ENCODE data around the gene ZNF436. TPM values are rescaled to one million over a fixed set of nuclear protein-coding genes. Genes with fewer than 3 reads are reported as not detected.

The ZNF436 gene
- total RNA-seq, 1 experiment from 2014 or later: 14.0 TPM

DNA sequence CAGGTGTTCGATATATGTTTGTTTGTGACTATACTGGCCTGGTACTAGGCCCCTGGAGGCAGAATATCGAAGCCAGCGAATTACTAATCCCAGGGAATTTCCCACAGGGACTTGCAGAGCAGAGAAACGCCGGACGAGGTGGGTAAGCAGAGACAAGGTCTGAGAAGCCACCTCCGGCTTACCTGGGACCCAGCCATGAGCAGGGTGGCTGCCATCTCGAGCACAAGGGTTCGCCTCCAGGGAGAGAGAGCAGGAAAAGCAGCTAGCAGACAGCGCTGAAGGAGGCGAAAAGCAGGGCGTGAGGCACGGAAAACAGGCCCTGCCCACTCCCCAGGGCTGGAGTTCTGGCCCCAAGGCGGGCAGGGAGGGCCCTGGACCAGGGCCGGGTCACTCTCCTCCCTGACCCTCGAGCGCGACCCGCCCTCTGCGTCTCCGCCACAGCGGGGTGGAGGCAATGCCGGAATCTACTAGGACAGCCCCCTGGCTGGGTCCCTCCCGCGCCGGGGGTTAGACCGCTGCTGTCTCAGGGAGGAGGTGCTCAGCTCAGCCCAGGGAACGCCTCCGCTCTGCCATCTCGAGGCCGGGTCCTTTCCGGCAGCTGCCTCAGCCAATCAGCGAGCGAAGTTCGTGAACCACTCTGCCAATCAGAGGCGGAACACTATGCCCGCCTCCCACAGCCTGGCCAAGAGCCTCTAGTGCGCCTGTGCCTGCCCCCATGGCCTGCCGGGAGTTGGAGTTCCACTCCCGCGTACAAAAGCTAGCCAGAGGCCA lies 1.7 kb downstream of the ZNF436 start:
- ChIA-PET CTCF (interaction anchor here (0.6 to 1.4 kb wide), 3 partner anchors 36 to 260 kb away, joined by 3 to 4 read pairs (median 4); no protein-coding TSS in a partner anchor), POLR2A (ENCODE audit: unreplicated experiment) (interaction anchor here (0.5 to 1.4 kb wide), 9 partner anchors 8 to 112 kb away, joined by 3 to 22 read pairs (median 4); partner anchors contain the start of gene HNRNPR)
- peak; percentile 95 to 99 for DNase-seq
- Histone ChIP-seq H3K36me3 (ENCODE audit: low read depth) (peaks cover 28% of the 10 kb centered on the region), H4K20me1 (ENCODE audit: insufficient read depth) (no peaks in the 10 kb centered on the region), H3K9me3 (ENCODE audit: insufficient read depth, low read depth) (peaks cover 16% of the 10 kb centered on the region), H3F3A (ENCODE audit: insufficient read depth, low read depth) (peaks cover 34% of the 10 kb centered on the region), H2AFZ (peak overlapping the region; percentile 99), H3K79me2 (ENCODE audit: low read depth) (peaks cover 65% of the 10 kb centered on the region), H3K4me2 (peak overlapping the region; percentile 97), H3K27ac (peak overlapping the region; percentile 84), H3K9me2 (ENCODE audit: insufficient read depth) (no peaks in the 10 kb centered on the region), H3K4me1 (replicated peaks; ENCODE audit: insufficient read depth) (peaks cover 37% of the 10 kb centered on the region), H3K4me3 (peak overlapping the region; percentile 96), H3K27me3 (ENCODE audit: insufficient read depth, low read depth) (no peaks in the 10 kb centered on the region)
- TSS peak; percentile 27 for BruUV-seq (replicated peaks)
- TF ChIP-seq, protein P1, sequence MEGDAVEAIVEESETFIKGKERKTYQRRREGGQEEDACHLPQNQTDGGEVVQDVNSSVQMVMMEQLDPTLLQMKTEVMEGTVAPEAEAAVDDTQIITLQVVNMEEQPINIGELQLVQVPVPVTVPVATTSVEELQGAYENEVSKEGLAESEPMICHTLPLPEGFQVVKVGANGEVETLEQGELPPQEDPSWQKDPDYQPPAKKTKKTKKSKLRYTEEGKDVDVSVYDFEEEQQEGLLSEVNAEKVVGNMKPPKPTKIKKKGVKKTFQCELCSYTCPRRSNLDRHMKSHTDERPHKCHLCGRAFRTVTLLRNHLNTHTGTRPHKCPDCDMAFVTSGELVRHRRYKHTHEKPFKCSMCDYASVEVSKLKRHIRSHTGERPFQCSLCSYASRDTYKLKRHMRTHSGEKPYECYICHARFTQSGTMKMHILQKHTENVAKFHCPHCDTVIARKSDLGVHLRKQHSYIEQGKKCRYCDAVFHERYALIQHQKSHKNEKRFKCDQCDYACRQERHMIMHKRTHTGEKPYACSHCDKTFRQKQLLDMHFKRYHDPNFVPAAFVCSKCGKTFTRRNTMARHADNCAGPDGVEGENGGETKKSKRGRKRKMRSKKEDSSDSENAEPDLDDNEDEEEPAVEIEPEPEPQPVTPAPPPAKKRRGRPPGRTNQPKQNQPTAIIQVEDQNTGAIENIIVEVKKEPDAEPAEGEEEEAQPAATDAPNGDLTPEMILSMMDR (conservative IDR thresholded peaks at IDR 0.05): 0 out of 2 replicates have a peak, but pooled peaks have one; percentile 22
- TF ChIP-seq EZH2 (IDR thresholded peaks at IDR 0.05; ENCODE audit: low read depth): no peak
- intact Hi-C loops (cut with micrococcal nuclease; ENCODE audit: unreplicated experiment): loop anchor here (1.0 to 10.0 kb wide), 4 partner anchors 9 to 167 kb away; partner anchors contain the start of genes E2F2 and HNRNPR

DNA sequence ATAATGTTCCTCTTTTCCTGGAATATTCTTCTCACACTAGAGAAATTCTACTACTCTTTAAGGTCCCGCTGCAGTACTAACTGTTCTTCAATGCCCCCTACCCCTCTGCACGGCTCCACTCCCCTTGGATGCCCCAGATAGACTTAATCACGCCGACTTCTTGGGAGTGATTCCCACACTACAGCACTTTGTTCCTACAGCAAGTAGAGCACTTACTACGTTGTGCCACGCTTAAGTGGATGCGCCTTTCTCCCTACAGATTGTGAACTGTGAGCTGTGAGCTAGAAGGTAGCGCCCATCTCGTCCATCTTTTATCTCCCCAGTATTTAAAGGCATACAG lies 2.2 kb downstream of the ZNF436 start:
- BruUV-seq (replicated peaks): no TSS peak
- intact Hi-C loops (cut with micrococcal nuclease; ENCODE audit: unreplicated experiment): loop anchor here (10.0 kb wide), 1 partner anchor 167 kb away; the partner anchor contains the start of gene E2F2

DNA sequence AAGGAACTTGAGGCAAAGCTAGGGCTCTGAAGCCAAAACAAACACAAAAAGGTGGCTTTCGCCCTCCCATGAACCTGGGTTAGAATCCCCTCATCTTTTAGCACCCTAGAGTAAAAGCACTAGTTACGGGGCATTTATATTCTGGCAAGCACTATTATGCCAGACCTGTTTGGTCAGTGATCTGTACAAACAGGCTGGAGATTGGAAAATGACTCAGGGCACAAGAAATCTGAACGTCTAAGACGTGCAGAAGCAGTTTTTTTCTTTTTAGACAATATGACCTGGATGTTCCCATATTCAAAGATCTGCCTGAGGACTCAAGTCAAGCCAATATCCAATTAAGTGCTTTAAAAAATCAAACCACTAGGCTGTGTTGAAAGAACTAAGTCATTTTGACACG lies 3.0 kb downstream of the ZNF436 start:
- intact Hi-C loops (cut with micrococcal nuclease; ENCODE audit: unreplicated experiment): loop anchor here (10.0 kb wide), 1 partner anchor 168 kb away; the partner anchor contains the start of gene E2F2
- peaks cover 30% of the 10 kb centered on the region for H3K9me3 ChIP-seq (ENCODE audit: insufficient read depth, low read depth)
- peak overlapping the region; percentile 97 for H3K4me2 ChIP-seq
- TF ChIP-seq, protein P1 (conservative IDR thresholded peaks at IDR 0.05): no peak
- no peak for TF ChIP-seq EZH2 (IDR thresholded peaks at IDR 0.05; ENCODE audit: low read depth)
- ChIA-PET CTCF (interaction anchor here (0.6 kb wide), 2 partner anchors 22 to 636 kb away, joined by 3 to 11 read pairs; partner anchors contain the start of gene HNRNPR), POLR2A (ENCODE audit: unreplicated experiment) (no interaction called here)
- H4K20me1 ChIP-seq (ENCODE audit: insufficient read depth): no peaks in the 10 kb centered on the region
- peak in 1 of 2 experiments; percentile 70 for DNase-seq
- BruUV-seq (replicated peaks): no TSS peak
- H3F3A ChIP-seq (ENCODE audit: insufficient read depth, low read depth): peaks cover 38% of the 10 kb centered on the region
- peak overlapping the region; percentile 96 for H3K4me3 ChIP-seq
- peaks cover 42% of the 10 kb centered on the region for H3K36me3 ChIP-seq (ENCODE audit: low read depth)
- H3K4me1 ChIP-seq (replicated peaks; ENCODE audit: insufficient read depth): peaks cover 32% of the 10 kb centered on the region
- no peak overlapping the region for H2AFZ ChIP-seq
- no peaks in the 10 kb centered on the region for H3K27me3 ChIP-seq (ENCODE audit: insufficient read depth, low read depth)
- peaks cover 51% of the 10 kb centered on the region for H3K79me2 ChIP-seq (ENCODE audit: low read depth)
- no peaks in the 10 kb centered on the region for H3K9me2 ChIP-seq (ENCODE audit: insufficient read depth)
- peak overlapping the region; percentile 45 for H3K27ac ChIP-seq

More for the DNA sequence above, 2.2 kb downstream of the ZNF436 start:
- H3K27ac ChIP-seq: peak overlapping the region; percentile 48; the same call in 1 of the 2 replicates
- no peaks in the 10 kb centered on the region for H3K9me2 ChIP-seq (ENCODE audit: insufficient read depth)
- H3K36me3 ChIP-seq (ENCODE audit: low read depth): peaks cover 34% of the 10 kb centered on the region
- ChIA-PET CTCF (interaction anchor here (1.4 kb wide), 1 partner anchor 36 kb away, joined by 4 read pairs; no protein-coding TSS in a partner anchor), POLR2A (ENCODE audit: unreplicated experiment) (interaction anchor here (0.5 to 1.4 kb wide), 2 partner anchors 23 to 25 kb away, joined by 3 to 22 read pairs; partner anchors contain the start of gene HNRNPR)
- peak overlapping the region; percentile 84 for H2AFZ ChIP-seq
- no peak for DNase-seq
- no peaks in the 10 kb centered on the region for H3K27me3 ChIP-seq (ENCODE audit: insufficient read depth, low read depth)
- TF ChIP-seq EZH2 (IDR thresholded peaks at IDR 0.05; ENCODE audit: low read depth): no peak
- peaks cover 22% of the 10 kb centered on the region for H3K9me3 ChIP-seq (ENCODE audit: insufficient read depth, low read depth)
- peak overlapping the region; percentile 97 for H3K4me2 ChIP-seq
- H4K20me1 ChIP-seq (ENCODE audit: insufficient read depth): no peaks in the 10 kb centered on the region
- H3K79me2 ChIP-seq (ENCODE audit: low read depth): peaks cover 59% of the 10 kb centered on the region
- peaks cover 38% of the 10 kb centered on the region for H3F3A ChIP-seq (ENCODE audit: insufficient read depth, low read depth)
- peaks cover 37% of the 10 kb centered on the region for H3K4me1 ChIP-seq (replicated peaks; ENCODE audit: insufficient read depth)
- peak overlapping the region; percentile 96 for H3K4me3 ChIP-seq

All from PC-9 (cell line).